SH-SY5Y (cell line): ENCODE results near the gene GNAL.

Source experiments
- GATA2 ChIP-seq: IDR thresholded peaks from 2 replicates; pipeline ENCODE4 v1.6.1; 2011; ENCODE audit warnings: mild to moderate bottlenecking, low read depth, low read length
- GATA3 ChIP-seq: IDR thresholded peaks from 2 replicates; pipeline ENCODE4 v1.6.1; 2011; ENCODE audit warnings: low read depth, mild to moderate bottlenecking, low read length, moderate library complexity

DNA sequence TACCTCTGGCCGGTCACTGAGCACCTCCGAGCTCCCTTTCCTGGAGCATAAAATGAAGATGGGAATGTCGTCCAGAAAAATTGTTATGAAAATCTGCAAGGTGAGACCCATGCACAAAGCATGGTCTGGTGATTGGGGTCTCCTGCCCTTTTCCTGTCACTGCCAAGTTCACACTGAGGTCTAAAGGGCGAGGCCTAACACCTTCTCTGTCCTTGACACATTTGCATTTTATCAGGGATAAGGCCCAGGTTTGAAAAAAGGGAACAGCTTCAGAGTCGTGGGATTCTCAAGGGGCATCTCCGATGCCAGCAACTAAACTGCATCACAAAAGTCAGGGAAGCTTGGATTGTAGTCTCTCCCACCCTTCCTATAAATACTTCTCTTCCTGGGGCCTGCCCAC is 24.7 kb downstream of the GNAL start:
- TF ChIP-seq GATA2 (no peak), GATA3 (no peak)
